Fibroblast of the conjunctiva (primary cell): ENCODE results near the gene ASS1.

Source experiments
- DNase-seq: peaks from one replicate; pipeline ENCODE4 v3.0.0-alpha.2; 2010; ENCODE audit warnings: low read depth

The ASS1 gene

GRCh38 chr9:130473566-130473965, 28.8 kb downstream of the ASS1 start:
- no peak for DNase-seq

DNA sequence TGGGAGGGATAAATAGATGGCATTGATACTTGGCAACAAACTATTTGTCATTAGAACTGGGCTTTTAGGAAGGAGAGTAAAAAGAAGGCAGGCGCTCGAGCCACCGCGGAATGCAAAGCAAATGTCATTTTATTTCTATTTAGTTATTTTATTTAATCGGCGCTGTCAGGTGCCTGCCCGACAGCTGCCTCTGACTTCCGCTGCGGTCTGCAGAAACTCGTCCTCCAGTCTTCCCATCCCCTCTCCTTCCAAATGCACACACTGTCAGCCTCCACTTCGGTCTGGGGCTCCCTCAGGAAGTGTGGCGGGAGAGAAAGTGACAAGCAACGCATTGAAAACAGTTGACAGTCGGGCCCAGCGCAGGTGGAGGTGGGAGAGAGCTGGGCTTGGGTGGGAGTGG, 29.3 kb downstream of the ASS1 start:
- no peak for DNase-seq

GRCh38 chr9:130476151-130476730, 31.5 kb downstream of the ASS1 start:
- no peak for DNase-seq

- DNase-seq: no peak
Measured at GRCh38 chr9:130477564-130477963, 32.8 kb downstream of the ASS1 start.

- DNase-seq: no peak
Measured at GRCh38 chr9:130478152-130478551, 33.4 kb downstream of the ASS1 start.

GRCh38 chr9:130478736-130479575, 34.2 kb downstream of the ASS1 start:
- no peak for DNase-seq

DNA sequence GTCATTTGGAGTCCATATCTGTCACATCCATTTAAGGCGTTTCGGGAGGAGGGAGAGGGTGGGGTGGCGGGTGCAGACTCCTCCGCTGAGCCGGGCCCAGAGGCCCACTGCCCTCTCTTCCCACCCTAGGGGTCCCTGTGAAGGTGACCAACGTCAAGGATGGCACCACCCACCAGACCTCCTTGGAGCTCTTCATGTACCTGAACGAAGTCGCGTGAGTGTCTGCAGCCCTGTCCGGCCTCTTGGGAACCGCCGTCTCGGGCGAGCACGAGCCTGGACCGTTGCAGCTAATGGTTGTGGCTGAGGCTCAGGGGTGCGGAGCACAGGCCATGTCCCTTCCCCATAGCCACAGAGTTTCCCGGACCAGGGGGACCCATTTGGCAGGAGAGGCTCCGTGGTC, 34.8 kb downstream of the ASS1 start:
- no peak for DNase-seq

DNA sequence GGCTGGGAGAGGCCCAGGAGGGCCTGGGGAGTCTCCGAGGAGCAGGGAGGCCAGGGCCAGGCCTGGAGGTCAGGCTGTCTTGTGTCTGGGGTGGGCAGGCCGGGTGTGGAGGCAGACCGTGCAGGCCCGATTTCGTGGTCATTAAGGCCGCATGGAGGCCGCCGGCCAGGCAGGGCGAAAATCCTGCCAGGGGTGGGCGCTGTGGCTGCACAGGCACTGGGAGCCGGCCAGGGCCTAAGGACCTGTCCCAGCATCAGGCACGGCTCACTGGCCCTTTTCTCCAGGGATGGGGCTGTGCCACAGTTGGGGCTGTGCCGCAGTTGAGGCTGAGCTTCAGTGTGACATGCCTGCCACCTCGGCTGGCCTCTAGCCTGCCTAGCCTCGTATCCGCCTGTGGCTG, 35.9 kb downstream of the ASS1 start:
- DNase-seq: no peak

DNA sequence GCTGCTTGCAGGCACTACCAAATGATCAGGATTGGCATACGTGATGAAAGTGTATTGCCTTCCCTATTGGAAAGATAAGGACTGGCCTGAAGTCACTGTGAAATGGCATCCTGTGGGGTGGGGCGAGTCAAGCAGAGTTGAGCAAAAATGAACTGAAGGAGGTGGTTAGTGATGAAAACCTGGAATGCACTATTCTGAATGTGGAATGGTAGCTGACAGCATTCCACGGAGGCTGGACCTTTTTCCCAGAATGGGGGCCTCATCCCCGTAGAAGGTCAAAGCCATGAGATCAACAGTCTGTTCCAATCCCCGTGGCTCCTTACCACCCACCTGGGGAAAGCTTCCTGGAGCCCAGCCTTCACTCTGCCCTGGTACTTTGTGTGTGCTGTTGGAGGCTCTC, 37.7 kb downstream of the ASS1 start:
- no peak for DNase-seq

GRCh38 chr9:130483371-130483971, 38.7 kb downstream of the ASS1 start:
- DNase-seq: no peak

DNA sequence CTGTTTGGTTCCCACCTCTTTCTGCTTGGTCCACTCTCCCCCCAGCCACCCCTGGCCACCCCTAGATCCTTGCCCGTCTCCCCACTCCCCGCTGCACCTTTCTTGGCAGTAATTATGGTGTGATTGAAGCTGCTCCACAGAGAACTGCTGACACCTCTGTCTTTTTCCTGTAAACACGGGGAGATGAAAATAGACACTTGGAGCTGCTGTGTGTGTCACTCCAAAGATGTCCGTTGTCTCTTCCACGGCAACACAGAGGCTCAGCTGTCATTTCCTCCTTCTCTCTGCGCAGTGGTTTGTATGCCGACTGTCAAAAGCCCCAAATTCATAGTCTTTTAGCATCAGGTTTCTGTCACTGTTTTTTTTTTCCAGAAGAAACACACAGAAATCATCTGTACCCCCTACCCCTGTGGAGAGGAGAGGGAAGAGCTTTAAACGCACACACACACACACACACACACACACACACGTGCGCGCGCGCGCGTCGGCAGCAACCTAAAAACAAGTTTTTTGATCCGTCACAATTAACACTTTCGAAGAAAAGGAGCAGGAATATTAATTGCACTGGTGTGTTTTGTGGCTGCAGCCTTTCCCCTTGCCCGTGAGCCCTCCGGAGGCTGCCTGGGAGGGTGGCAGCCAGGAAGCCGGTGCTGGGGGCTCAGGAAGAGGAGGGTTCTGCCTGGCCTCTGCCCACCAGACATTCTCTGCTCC, 39.8 kb downstream of the ASS1 start:
- DNase-seq: no peak

- DNase-seq: no peak
Measured at GRCh38 chr9:130486103-130486502, 41.3 kb downstream of the ASS1 start.

- no peak for DNase-seq
Measured at GRCh38 chr9:130487500-130487899, 42.7 kb downstream of the ASS1 start.

- DNase-seq: no peak
Measured at GRCh38 chr9:130488621-130489330, 44.0 kb downstream of the ASS1 start.

GRCh38 chr9:130490981-130491380, 46.2 kb downstream of the ASS1 start:
- DNase-seq: no peak

GRCh38 chr9:130491830-130492482, 47.2 kb downstream of the ASS1 start:
- DNase-seq: no peak

- DNase-seq: no peak
Measured at GRCh38 chr9:130493021-130493420, 48.3 kb downstream of the ASS1 start.

- DNase-seq: no peak
Measured at GRCh38 chr9:130493476-130493875, 48.7 kb downstream of the ASS1 start.

DNA sequence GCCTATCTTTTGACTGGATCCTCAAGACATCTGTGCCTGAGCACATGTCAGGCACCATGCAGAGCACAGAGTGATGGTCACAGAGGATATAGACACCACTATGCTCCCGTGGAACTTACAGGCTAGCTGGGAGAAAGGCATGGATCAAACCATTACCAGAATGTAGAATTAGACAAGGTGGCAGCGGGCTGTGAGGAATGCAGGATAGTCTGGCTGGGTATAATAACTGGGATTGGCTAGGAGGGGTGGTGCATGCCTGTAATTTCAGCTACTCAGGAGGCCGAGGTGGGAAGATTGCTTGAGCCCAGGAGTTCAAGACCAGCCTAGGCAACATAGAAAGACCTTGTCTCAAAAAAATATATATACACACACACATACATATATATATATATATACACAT, 50.3 kb downstream of the ASS1 start:
- no peak for DNase-seq

GRCh38 chr9:130497139-130497538, 52.4 kb downstream of the ASS1 start:
- no peak for DNase-seq

DNA sequence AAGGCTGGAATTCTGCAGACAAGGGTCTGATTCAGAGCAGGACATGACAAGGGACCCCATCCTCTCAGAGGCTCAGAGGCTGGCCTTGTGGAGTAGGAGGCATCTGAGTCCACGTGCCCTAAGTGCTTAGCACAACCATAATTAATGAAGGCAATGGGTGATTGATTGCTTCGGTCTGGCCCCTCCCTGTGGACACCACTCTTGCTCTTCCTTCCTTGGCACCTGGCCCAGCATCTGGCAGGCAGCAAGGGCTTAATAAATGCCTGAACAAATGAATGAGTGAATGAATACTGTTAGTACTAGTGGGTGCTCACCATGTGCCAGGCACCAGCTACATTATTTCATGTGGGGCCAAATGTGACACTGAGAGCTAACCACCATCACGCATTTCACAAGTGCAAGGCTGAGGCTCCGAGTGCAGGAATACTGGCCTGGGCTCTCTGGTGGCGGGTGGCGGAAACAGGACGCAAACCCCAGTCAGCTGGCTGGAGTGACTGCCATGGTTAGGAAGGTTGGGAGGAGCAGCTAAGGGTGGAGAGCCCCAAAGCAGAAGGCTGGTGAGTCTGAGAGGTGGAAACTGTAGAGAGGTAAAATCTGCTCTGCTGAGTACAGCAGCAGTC, 53.6 kb downstream of the ASS1 start:
- DNase-seq: no peak
